ENCODE data around the gene ZNF79. TPM values are rescaled to one million over a fixed set of nuclear protein-coding genes. Genes with fewer than 3 reads are reported as not detected.
A peak's percentile ranks its signal among the peaks of the same experiment; 100 is the strongest.

The ZNF79 gene
- total RNA-seq, 1 donor from 2014 or later = 7.4 TPM

GRCh38 chr9:127396808-127397645 lies 27.2 kb upstream of the ZNF79 start, which contains the start of gene SLC2A8:
Gene SLC2A8 (plus strand): TSS chr9:127397169. CDS start chr9:127397231, 62 bp downstream.
- ATAC-seq (peak; percentile 97), DNase-seq (peak; percentile 98)
- intact Hi-C loops (cut with micrococcal nuclease) = no loop called here

DNA sequence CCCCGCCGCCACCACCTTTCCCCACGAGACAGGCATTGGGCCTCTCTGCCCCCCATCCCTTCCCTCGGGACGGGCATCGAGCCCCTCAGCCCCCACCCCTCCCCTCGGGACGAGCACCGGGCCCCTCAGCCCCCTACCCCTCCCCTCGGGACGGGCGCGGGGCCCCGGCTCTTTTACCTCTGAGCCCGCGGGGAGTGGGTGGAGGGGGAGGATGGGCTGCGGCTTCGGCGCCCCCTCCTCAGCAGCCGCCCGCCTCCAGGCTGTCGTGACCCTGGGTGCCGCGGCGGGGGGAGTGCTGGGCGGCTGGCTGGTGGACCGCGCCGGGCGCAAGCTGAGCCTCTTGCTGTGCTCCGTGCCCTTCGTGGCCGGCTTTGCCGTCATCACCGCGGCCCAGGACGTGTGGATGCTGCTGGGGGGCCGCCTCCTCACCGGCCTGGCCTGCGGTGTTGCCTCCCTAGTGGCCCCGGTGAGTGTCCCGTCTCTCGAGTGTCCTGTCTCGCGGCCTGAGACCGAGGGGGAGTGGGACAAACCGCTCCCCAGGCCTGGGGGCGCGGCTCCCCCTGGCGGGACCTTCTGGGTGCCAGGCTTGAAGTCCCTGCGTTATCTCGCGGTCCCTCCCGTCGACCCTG lies 26.4 kb upstream of the ZNF79 start:
- DNase-seq = peak; percentile 69
- intact Hi-C loops (cut with micrococcal nuclease) = no loop called here
- peak; percentile 5 for ATAC-seq

GRCh38 chr9:127398275-127398647 lies 25.9 kb upstream of the ZNF79 start:
- DNase-seq (no peak), ATAC-seq (no peak)
- intact Hi-C loops (cut with micrococcal nuclease) = no loop called here

- DNase-seq (no peak), ATAC-seq (no peak)
Observed at GRCh38 chr9:127398715-127399400, 25.3 kb upstream of the ZNF79 start.

GRCh38 chr9:127399736-127400269 lies 24.4 kb upstream of the ZNF79 start:
- intact Hi-C loops (cut with micrococcal nuclease) = no loop called here
- DNase-seq (no peak), ATAC-seq (no peak)

More at GRCh38 chr9:127398715-127399400, 25.3 kb upstream of the ZNF79 start:
- intact Hi-C loops (cut with micrococcal nuclease) = no loop called here

GRCh38 chr9:127402401-127403090 lies 21.6 kb upstream of the ZNF79 start:
- DNase-seq = no peak
- ATAC-seq = no peak
- intact Hi-C loops (cut with micrococcal nuclease) = no loop called here

DNA sequence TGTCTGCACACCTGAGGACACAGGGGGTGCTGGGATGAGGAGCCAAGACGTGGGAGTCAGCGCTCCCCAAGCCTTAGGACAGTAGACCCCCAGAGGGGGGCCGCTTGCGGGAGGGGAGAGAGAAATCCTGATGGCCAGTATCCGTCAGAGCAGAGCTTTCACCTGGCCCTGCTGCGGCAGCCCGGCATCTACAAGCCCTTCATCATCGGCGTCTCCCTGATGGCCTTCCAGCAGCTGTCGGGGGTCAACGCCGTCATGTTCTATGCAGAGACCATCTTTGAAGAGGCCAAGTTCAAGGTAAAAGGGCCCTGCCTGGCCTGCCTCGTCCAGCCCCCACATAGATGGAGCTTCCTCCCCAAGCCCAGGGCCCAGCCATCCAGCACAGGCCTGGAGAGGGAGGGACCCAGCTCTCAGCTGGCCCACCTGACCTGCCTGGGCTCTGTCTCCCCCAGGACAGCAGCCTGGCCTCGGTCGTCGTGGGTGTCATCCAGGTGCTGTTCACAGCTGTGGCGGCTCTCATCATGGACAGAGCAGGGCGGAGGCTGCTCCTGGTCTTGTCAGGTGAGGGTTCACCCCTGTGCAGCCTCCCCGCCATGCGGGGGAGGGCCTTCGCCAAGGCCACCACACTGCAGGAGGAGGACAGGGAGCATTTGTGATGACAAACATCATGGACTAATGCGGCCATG lies 20.5 kb upstream of the ZNF79 start:
- intact Hi-C loops (cut with micrococcal nuclease) = no loop called here
- no peak for ATAC-seq
- DNase-seq = no peak

GRCh38 chr9:127404631-127405030 lies 19.6 kb upstream of the ZNF79 start:
- intact Hi-C loops (cut with micrococcal nuclease) = no loop called here
- ATAC-seq (no peak), DNase-seq (no peak)

GRCh38 chr9:127405344-127406125 lies 18.6 kb upstream of the ZNF79 start:
- no peak for ATAC-seq
- intact Hi-C loops (cut with micrococcal nuclease) = no loop called here
- DNase-seq = no peak

DNA sequence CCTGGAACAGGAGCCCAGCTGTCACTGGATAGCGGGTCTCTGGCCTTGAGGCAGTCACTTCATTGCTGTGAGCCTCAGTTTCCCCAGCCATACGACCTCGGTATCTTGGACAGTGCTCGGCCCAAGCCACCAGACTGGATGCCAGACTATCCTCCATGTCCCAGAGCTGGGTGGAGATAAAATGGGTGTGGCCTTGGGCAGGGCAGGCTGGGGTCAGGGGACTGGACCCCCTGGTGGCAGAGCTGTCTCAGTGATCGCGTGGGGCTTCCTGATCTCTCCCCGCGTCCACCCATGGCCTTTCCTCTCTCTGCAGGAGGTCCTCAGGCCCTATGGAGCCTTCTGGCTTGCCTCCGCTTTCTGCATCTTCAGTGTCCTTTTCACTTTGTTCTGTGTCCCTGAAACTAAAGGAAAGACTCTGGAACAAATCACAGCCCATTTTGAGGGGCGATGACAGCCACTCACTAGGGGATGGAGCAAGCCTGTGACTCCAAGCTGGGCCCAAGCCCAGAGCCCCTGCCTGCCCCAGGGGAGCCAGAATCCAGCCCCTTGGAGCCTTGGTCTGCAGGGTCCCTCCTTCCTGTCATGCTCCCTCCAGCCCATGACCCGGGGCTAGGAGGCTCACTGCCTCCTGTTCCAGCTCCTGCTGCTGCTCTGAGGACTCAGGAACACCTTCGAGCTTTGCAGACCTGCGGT lies 17.2 kb upstream of the ZNF79 start:
- intact Hi-C loops (cut with micrococcal nuclease) = no loop called here
- DNase-seq (peak; percentile 48), ATAC-seq (peak; percentile 56)

GRCh38 chr9:127407492-127407843 lies 16.7 kb upstream of the ZNF79 start:
- no peak for DNase-seq
- ATAC-seq = peak; percentile 29
- intact Hi-C loops (cut with micrococcal nuclease) = no loop called here

- DNase-seq (no peak), ATAC-seq (no peak)
- intact Hi-C loops (cut with micrococcal nuclease) = no loop called here
Observed at GRCh38 chr9:127411122-127411521, 13.1 kb upstream of the ZNF79 start.

- intact Hi-C loops (cut with micrococcal nuclease) = no loop called here
- ATAC-seq (no peak), DNase-seq (no peak)
Observed at GRCh38 chr9:127415141-127415540, 9.0 kb upstream of the ZNF79 start.

DNA sequence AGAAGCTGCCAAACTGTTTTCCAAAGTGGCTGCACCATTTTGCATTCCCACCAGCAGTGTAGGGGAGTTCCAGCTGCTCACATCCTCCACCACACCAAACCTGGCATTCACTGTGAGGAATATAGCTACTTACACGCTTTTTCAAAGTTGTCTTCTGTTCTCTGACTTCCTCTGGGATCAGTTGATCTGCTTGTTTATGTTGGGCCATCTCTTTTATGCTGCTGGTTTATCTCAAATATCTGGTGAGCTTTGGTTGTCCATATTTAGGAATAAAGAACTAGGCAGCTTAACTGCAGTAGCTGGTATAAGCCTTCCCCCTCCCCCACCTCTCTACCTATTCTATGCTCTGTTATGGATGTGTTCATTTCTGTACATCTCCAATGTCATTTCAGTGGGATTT lies 8.5 kb upstream of the ZNF79 start:
- ATAC-seq (no peak), DNase-seq (no peak)
- intact Hi-C loops (cut with micrococcal nuclease) = no loop called here

GRCh38 chr9:127417131-127418036 lies 6.8 kb upstream of the ZNF79 start:
- DNase-seq (no peak), ATAC-seq (no peak)
- intact Hi-C loops (cut with micrococcal nuclease) = no loop called here

GRCh38 chr9:127418037-127418471 lies 6.1 kb upstream of the ZNF79 start:
- DNase-seq (no peak), ATAC-seq (peak; percentile 21)
- intact Hi-C loops (cut with micrococcal nuclease) = no loop called here
